ENCODE measurements around the gene TMEM132D. TPM values are rescaled to one million over a fixed set of nuclear protein-coding genes. Genes with fewer than 3 reads are reported as not detected.

TMEM132D gene
- total and polyA plus RNA-seq, 2 of the 4 experiments (the other 2 are of a cell fraction), result not detected

GRCh38 chr12:129325566-129325965 lies 578.3 kb downstream of the TMEM132D start:
- Histone ChIP-seq H2AK5ac (ENCODE audit: low read depth, low read length) (no peak overlapping the region), H2BK15ac (ENCODE audit: low read depth, low read length) (no peak overlapping the region), H2BK5ac (ENCODE audit: low read depth, low read length, poor library complexity, severe bottlenecking) (no peak overlapping the region), H3K4ac (ENCODE audit: low read depth, low read length) (no peak overlapping the region), H3K23ac (ENCODE audit: low read depth, low read length) (no peak overlapping the region), H3K14ac (replicated peaks; ENCODE audit: low read depth, low read length) (no peak overlapping the region), H3K4me3 (ENCODE audit: insufficient read depth, low read depth, low read length) (no peak overlapping the region), H3K4me2 (ENCODE audit: low read depth, low read length) (no peak overlapping the region), H2AFZ (replicated peaks; ENCODE audit: low read length, poor library complexity) (no peak overlapping the region), H3K4me1 (ENCODE audit: control insufficient read depth, insufficient read depth, low read length) (no peaks in the 10 kb centered on the region), H3K36me3 (ENCODE audit: control insufficient read depth, insufficient read depth, low read length) (no peaks in the 10 kb centered on the region), H2AK9ac (replicated peaks; ENCODE audit: low read depth, low read length, poor library complexity) (no peak overlapping the region), H4K91ac (ENCODE audit: insufficient read depth, low read depth, low read length) (no peak overlapping the region), H3K9me1 (ENCODE audit: insufficient read depth, low read length) (no peaks in the 10 kb centered on the region), H3K9ac (ENCODE audit: low read depth, low read length) (no peak overlapping the region), H3K79me1 (ENCODE audit: low read depth in 1 of 2, low read length in 2 of 2) (no peaks in the 10 kb centered on the region), H4K8ac (ENCODE audit: low read depth in 2 of 2, low read length in 2 of 2) (no peak overlapping the region), H3K9me3 (ENCODE audit: control insufficient read depth, insufficient read depth, low read length) (peaks cover 23% of the 10 kb centered on the region), H3K27ac (ENCODE audit: insufficient read depth, low read length) (no peak overlapping the region), H3K18ac (ENCODE audit: low read depth, low read length) (no peak overlapping the region), H4K20me1 (ENCODE audit: insufficient read depth, low read length) (no peaks in the 10 kb centered on the region), H3K27me3 (ENCODE audit: control insufficient read depth, insufficient read depth, low read length) (no peaks in the 10 kb centered on the region), H4K5ac (ENCODE audit: low read depth, low read length) (no peak overlapping the region), H2BK20ac (ENCODE audit: low read depth, low read length) (no peak overlapping the region), H2BK120ac (ENCODE audit: low read depth, low read length) (no peak overlapping the region), H3K56ac (ENCODE audit: extremely low read depth, insufficient read depth, low read length) (no peak overlapping the region)
- dilution Hi-C loops (cut with HindIII; ENCODE audit: low sequenced_read_pairs, unreplicated experiment) (no loop called here), intact Hi-C loops (cut with micrococcal nuclease) (no loop called here), in situ Hi-C loops (cut with MboI; ENCODE audit: low sequenced_read_pairs) (no loop called here)
- ChIA-PET CTCF (no interaction called here), POLR2A (ENCODE audit: unreplicated experiment) (no interaction called here)
- no CpG with 5 or more reads among the region's 2 CpGs for WGBS, 2 experiments (ENCODE audit: extremely low coverage in 2 of 2, insufficient read length in 1 of 2)
- TF ChIP-seq RCOR1 (IDR thresholded peaks at IDR 0.05; ENCODE audit: insufficient replicate concordance, low read length) (no peak), CHD1 (IDR thresholded peaks at IDR 0.05; ENCODE audit: low read depth, low read length) (no peak), CEBPB (IDR thresholded peaks at IDR 0.05; ENCODE audit: low read depth, low read length) (no peak), MXI1 (IDR thresholded peaks at IDR 0.05; ENCODE audit: borderline replicate concordance, low read depth, low read length) (no peak), ELK1 (IDR thresholded peaks at IDR 0.05; ENCODE audit: borderline replicate concordance, low read depth, low read length) (no peak), MAZ (IDR thresholded peaks at IDR 0.05; ENCODE audit: borderline replicate concordance, low read depth, low read length) (no peak), FOS (IDR thresholded peaks at IDR 0.05; ENCODE audit: low read depth, low read length) (no peak), SMC3 (IDR thresholded peaks at IDR 0.05; ENCODE audit: low read depth, low read length) (no peak), POLR2A (IDR thresholded peaks at IDR 0.05; ENCODE audit: low read depth, low read length) (no peak), CTCF (conservative IDR thresholded peaks at IDR 0.05; ENCODE audit: low read depth, low read length) (no peak), USF2 (IDR thresholded peaks at IDR 0.05; ENCODE audit: low read depth, low read length) (no peak), RFX5 (IDR thresholded peaks at IDR 0.05; ENCODE audit: low read depth, low read length) (no peak), RAD21 (IDR thresholded peaks at IDR 0.05; ENCODE audit: low read length) (no peak), NFE2L2 (IDR thresholded peaks at IDR 0.05; ENCODE audit: low read depth, low read length) (no peak), BHLHE40 (IDR thresholded peaks at IDR 0.05; ENCODE audit: low read depth, low read length) (no peak), MAFK (IDR thresholded peaks at IDR 0.05; ENCODE audit: low read depth, low read length) (no peak)
- DNase-seq (no peak), ATAC-seq (ENCODE audit: low read depth) (no peak)
- BruUV-seq (replicated peaks), result no TSS peak
